Activated T-cell treated with anti-CD3 and anti-CD28 coated beads, Interleukin-2, amount 50 U/mL, for 4 hours (primary cell): ENCODE measurements around the gene NPAS2. TPM values are rescaled to one million over a fixed set of nuclear protein-coding genes. Genes with fewer than 3 reads are reported as not detected.

Experiments used
- ATAC-seq, 2 donors: fragments of 200-7000 bp; cut with Tn5 transposase; one replicate each; pipeline ENCODE4 v1.10.0; 2021
- DNase-seq: peaks from one replicate; pipeline ENCODE4 v3.0.0-alpha.2; 2020
- H3K27me3 Mint-ChIP-seq: one replicate; pipeline ENCODE4 v1.8.0; 2021; ENCODE audit warnings: low read depth, mixed read lengths
- H3K36me3 Mint-ChIP-seq: one replicate; pipeline ENCODE4 v1.8.0; 2022; ENCODE audit warnings: mixed read lengths; ENCODE audit not compliant: insufficient read depth
- H3K4me1 Mint-ChIP-seq: one replicate; pipeline ENCODE4 v1.8.0; 2021; ENCODE audit warnings: low read depth, mixed read lengths
- H3K4me3 Mint-ChIP-seq: one replicate; pipeline ENCODE4 v1.8.0; 2021; ENCODE audit warnings: mild to moderate bottlenecking, moderate library complexity, mixed read lengths
- H3K9me3 Mint-ChIP-seq: one replicate; pipeline ENCODE4 v1.8.0; 2021; ENCODE audit warnings: mixed read lengths
- total RNA-seq, 3 donors: library from RNA; stranded (reverse); gene quantifications; one replicate each; pipeline ENCODE4 v1.2.1, GENCODE V29; 2021

The NPAS2 gene
- total RNA-seq, 3 donors from 2014 or later = 4.8 to 14.6 (median 10.4) TPM

DNA sequence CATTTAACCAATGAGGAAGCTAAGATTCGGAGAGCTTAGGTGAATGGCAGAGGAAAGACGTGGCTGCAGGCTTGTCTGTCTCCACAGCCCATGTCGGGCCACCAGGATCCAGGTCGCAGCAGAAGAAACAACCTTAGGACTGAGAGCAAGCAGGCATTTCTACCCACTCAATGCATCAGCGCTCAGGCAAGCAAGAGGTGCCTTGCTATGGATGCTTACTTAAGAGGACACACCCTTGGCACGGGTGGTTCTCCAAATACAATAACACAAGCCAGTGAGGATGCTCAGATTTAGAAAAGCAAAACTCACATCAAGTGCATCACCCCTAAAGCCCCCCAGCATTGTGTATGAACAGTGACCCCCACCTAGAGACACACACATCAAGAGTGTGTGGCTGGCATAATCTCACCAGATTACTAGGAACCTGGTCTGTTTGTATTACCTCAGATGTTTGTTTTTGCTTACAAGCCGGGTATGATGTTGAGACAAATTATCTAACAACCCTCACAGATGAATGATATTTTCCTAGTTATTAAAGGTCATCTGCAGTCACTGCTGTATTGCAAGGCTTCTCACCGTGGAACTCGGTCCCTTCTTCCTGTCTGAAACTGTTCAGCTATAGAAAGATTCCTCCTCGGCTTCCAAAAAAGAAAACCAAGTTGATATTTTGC is 34.2 kb upstream of the NPAS2 start:
- no peak for ATAC-seq
- Mint-ChIP-seq H3K4me3 (no peak overlapping the region), H3K27me3 (no peaks in the 10 kb centered on the region), H3K4me1 (no peaks in the 10 kb centered on the region), H3K9me3 (peaks cover 6% of the 10 kb centered on the region), H3K36me3 (no peaks in the 10 kb centered on the region)
- DNase-seq = no peak

DNA sequence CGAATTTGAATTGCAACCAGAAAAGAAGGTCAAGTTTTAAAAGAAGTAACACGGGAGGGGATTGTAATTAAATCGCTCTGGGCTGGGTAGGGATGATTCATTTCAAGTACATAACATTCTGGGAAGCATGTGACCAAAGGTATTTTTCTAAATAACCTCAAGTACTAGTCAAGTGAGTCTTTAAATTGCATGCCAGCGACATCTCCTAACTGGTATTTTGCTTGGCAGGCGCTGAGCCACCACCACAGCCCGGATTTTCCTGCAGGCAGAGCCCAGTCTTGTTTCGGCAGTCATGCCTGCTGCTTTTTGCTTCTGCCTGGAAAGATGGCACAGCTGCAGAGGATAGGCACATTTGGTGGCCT is 33.7 kb upstream of the NPAS2 start:
- H3K27me3 Mint-ChIP-seq = no peaks in the 10 kb centered on the region
- peaks cover 6% of the 10 kb centered on the region for H3K9me3 Mint-ChIP-seq
- DNase-seq (no peak), ATAC-seq (no peak)
- no peak overlapping the region for H3K4me3 Mint-ChIP-seq
- H3K36me3 Mint-ChIP-seq = no peaks in the 10 kb centered on the region
- no peaks in the 10 kb centered on the region for H3K4me1 Mint-ChIP-seq

DNA sequence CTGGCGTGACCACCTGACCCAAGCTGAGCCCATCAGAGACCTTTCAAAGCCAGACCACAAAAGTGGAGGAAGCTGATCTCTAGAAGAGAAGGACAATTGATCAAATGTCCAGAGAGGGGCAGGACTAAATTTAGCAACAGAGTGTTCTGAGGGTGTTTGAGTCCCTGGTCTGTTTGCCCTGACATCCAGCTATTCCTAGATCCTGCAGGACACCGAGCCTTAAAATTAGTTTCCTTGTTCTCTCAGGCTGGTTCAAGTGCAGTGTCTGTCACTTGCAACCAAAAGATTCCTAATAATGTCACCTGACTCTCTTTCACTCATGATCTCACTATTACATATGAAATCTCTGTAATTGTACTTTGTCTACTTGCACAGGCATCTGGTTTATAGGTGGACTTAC is 33.0 kb upstream of the NPAS2 start:
- Mint-ChIP-seq H3K4me3 (no peak overlapping the region), H3K36me3 (no peaks in the 10 kb centered on the region), H3K9me3 (peaks cover 6% of the 10 kb centered on the region), H3K27me3 (no peaks in the 10 kb centered on the region), H3K4me1 (no peaks in the 10 kb centered on the region)
- no peak for DNase-seq
- ATAC-seq = no peak

DNA sequence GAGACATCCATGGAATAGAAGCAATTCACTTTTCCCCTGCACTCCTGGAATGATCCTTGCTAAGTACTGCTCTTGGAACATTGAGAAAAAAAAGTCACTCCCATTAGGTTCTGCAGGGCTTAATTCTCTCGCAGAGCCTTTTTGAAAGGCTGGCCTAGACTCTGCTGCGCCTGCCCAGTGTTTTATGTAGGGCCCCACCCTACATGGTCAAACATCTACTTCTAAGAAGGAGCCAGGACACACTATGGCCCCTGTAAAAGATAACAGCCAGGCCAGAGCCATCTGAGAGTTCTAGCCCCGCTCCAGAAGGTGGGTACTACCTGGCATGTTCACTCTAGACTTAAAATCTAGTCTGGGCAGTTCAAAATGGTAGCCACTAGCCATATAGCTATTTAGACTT is 30.6 kb upstream of the NPAS2 start:
- Mint-ChIP-seq H3K36me3 (no peaks in the 10 kb centered on the region), H3K9me3 (peaks cover 6% of the 10 kb centered on the region), H3K4me1 (no peaks in the 10 kb centered on the region), H3K4me3 (no peak overlapping the region), H3K27me3 (no peaks in the 10 kb centered on the region)
- ATAC-seq (no peak), DNase-seq (no peak)

DNA sequence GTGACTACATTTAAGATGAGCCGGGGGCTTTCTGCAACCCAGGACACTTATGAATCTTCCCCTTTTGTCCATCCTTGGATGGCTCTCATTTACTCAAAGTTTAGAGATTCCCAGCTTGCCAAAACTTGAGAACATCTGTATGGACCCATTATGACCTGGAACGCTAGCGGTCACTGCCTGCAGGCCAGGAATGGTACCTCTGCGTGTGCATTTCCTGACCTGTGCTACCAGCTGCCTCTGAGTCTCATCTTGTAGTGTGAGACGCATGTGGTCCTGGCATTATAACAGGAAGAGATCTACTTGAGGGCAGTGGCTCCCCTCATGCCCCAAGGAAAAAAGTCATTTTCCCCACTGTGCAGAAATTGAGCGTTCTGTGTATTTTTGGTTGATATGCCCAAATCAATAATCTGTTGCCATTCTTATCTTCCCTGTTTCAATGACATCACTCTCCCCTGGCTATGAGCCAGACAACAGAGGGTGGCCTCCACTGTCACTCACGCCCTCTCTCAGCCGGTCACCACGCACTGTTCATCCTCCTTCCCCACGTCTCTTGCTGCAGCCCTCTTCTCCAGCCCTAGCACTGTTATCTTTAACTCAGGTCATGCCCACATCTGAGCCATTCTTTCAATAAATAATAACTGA is 28.5 kb upstream of the NPAS2 start:
- ATAC-seq (no peak), DNase-seq (no peak)
- H3K4me3 Mint-ChIP-seq = no peak overlapping the region
- no peaks in the 10 kb centered on the region for H3K27me3 Mint-ChIP-seq
- H3K9me3 Mint-ChIP-seq = peaks cover 6% of the 10 kb centered on the region
- H3K36me3 Mint-ChIP-seq = no peaks in the 10 kb centered on the region
- no peaks in the 10 kb centered on the region for H3K4me1 Mint-ChIP-seq

DNA sequence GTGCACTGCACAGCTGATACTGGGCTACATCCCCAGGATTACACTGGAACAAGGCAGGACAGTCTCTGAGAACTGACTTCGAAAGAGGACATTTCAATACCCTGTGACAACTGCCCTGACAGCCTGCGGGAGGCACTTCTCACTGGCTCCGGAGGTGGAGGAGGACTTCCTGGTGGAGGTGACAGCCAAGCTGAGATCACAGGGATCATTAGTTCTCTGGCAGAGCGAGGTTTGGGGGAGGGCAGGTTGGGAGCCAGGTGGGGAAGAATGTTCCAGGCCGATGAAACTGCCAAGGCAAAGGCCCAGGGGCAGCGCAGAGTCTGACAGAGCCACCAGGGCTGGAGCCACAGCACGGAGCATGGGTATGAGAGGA is 28.0 kb upstream of the NPAS2 start:
- Mint-ChIP-seq H3K9me3 (peaks cover 6% of the 10 kb centered on the region), H3K4me3 (no peak overlapping the region), H3K27me3 (no peaks in the 10 kb centered on the region), H3K4me1 (no peaks in the 10 kb centered on the region), H3K36me3 (no peaks in the 10 kb centered on the region)
- DNase-seq (no peak), ATAC-seq (no peak)

DNA sequence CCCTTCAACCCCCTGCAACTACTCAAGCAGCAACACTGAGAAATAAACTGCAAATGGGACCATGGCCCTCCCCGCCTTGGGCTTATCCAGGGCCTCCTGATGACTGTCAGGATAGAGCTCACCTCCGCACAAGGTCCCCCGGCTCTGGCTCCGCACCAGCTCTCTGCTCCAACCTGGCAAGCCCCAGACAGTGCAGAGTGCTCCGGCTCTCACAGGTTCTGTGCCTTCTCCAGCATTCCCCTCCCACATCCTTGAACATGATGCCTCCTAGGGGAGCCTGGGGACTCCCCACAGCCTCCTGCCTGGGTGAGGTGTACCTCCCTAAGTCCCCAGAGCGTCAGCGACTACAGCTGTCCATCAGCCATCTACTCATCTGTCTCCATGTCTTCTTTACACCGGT is 26.7 kb upstream of the NPAS2 start:
- peaks cover under 1% of the 10 kb centered on the region for H3K9me3 Mint-ChIP-seq
- no peaks in the 10 kb centered on the region for H3K27me3 Mint-ChIP-seq
- H3K36me3 Mint-ChIP-seq = no peaks in the 10 kb centered on the region
- no peak overlapping the region for H3K4me3 Mint-ChIP-seq
- no peaks in the 10 kb centered on the region for H3K4me1 Mint-ChIP-seq
- ATAC-seq = no peak
- DNase-seq = no peak

DNA sequence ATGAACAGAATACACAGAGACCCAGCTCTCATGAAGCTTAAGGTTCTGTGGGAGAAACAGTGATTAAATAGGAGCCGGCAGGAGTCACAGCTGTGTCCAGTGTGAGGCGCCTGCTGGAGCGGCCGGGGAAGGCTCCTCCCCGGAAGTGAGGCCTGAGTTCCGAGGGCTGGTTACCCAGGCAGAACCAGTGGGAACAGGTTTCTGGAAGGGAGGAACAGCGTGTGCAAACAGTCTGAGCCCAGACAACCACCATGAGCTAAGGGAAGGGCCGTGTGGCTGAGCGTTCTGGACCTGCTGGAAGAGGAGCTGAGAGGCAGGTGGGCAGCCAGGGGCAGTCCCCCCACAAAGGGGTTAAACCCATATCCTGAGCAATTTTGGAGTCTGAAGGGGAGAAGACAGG is 26.0 kb upstream of the NPAS2 start:
- no peak for DNase-seq
- Mint-ChIP-seq H3K36me3 (no peaks in the 10 kb centered on the region), H3K9me3 (no peaks in the 10 kb centered on the region), H3K27me3 (no peaks in the 10 kb centered on the region), H3K4me3 (no peak overlapping the region), H3K4me1 (no peaks in the 10 kb centered on the region)
- ATAC-seq = no peak

DNA sequence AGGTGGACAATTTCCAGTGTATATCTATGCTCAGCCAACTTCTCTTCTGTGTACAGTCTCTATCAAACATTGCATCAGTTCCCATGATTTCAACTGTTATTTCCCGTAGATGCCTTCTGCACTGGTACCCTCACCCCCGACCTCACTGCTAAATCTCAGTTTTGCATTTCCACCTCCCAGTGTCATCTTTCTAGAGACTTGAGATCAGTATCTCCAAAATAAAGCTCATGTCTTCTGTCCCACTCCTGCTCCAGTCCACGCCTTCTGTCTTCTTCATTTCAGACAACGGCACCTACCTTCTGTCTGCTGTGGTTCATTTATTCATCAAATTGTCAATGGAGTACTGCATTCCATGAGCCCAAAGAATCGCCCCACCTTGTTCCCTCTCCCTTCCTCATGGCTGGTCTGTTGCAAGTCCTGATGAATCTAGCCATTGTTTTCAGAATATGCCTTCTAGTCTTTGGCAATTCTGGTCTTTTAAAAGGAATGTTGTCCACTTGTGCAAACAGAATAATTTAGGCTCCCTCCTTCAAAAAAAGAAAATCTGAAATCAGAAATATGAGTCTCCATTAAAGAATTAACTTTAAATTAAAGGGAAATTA is 23.3 kb upstream of the NPAS2 start:
- ATAC-seq (no peak), DNase-seq (no peak)
- Mint-ChIP-seq H3K36me3 (no peaks in the 10 kb centered on the region), H3K4me1 (no peaks in the 10 kb centered on the region), H3K9me3 (no peaks in the 10 kb centered on the region), H3K27me3 (no peaks in the 10 kb centered on the region), H3K4me3 (no peak overlapping the region)

DNA sequence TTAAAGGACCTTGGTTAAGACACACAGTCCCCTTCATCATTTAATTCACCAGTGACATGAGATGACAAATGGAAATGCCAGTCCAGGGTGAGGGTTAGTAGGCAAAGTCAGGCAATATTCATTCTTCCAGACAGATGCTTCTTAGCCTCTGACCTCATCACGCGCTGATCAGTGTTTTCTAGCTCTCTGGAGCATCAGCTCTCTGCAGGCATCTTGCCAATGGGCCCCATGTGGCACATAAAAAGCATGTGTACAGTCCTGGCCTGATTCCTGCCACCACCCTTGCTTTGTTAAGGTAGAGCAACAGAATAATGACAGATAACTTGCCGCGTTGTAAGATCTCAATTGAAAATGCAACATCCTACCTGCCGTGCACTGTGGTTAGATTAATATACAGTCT is 20.3 kb upstream of the NPAS2 start:
- Mint-ChIP-seq H3K36me3 (no peaks in the 10 kb centered on the region), H3K4me3 (no peak overlapping the region), H3K4me1 (no peaks in the 10 kb centered on the region), H3K27me3 (no peaks in the 10 kb centered on the region), H3K9me3 (no peaks in the 10 kb centered on the region)
- ATAC-seq (no peak), DNase-seq (no peak)

DNA sequence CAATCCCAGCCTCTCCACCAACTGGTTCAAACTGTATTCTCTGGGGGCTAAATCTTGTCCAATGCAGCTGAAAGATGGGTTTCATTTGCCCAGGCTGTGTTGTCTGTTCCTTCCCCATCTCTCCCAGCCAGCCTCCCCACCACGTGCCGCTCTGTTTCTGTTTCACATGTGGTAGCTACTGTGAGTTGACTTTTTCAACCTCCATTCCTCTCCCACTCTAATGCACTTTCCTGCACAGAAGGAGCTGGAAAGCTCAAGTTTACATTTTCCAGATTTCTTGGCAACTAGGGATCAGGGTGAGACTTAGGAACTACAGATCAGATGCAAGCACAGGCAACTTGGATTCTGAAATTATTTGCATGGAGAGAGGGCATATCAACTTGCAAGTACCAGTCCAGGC is 19.0 kb upstream of the NPAS2 start:
- no peaks in the 10 kb centered on the region for H3K27me3 Mint-ChIP-seq
- ATAC-seq = no peak
- no peaks in the 10 kb centered on the region for H3K4me1 Mint-ChIP-seq

DNA sequence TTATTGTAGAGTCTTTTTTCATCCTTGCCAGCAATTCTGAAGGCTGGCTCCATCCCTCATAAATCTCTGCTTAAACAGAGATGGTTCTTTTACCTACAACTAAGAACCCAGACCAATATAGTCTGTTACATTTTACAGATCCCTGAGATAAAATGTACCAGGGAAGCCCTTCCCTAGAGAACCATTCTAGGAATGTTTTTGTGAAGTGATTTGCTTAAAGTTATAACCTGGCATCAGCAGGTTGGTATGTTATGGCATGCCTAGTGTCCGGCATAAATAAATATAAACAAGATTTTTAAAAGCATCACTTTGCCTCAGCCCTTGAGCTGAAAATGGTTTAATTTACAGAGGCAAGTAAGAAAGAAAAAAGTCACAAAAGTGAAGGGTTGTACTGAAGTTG is 18.5 kb upstream of the NPAS2 start:
- ATAC-seq (no peak), DNase-seq (no peak)
- no peaks in the 10 kb centered on the region for H3K27me3 Mint-ChIP-seq
- H3K4me1 Mint-ChIP-seq = no peaks in the 10 kb centered on the region
- H3K4me3 Mint-ChIP-seq = no peak overlapping the region
- H3K36me3 Mint-ChIP-seq = no peaks in the 10 kb centered on the region
- H3K9me3 Mint-ChIP-seq = no peaks in the 10 kb centered on the region

More for the DNA sequence above, 19.0 kb upstream of the NPAS2 start:
- Mint-ChIP-seq H3K9me3 (no peaks in the 10 kb centered on the region), H3K4me3 (no peak overlapping the region), H3K36me3 (no peaks in the 10 kb centered on the region)
- DNase-seq = no peak

DNA sequence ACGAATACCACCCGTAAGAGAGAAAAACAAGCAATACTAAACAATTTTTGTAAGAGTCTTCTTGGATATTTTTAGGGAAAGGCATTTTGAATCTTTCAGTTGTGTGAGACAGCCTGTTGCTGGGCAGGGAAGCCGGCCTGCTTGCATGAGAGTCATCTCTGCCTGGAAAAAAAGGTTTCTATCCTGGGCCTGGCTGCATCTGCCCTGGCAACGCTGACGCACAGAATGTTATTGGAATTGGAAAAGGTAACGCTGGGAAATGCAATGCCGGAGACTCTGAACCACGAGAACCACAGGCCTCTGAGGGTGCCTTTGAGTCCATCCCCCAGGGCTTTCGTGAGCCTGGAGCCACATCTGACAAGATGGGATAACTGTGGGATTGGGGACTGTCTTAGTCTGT is 17.9 kb upstream of the NPAS2 start:
- no peaks in the 10 kb centered on the region for H3K27me3 Mint-ChIP-seq
- no peaks in the 10 kb centered on the region for H3K4me1 Mint-ChIP-seq
- no peaks in the 10 kb centered on the region for H3K9me3 Mint-ChIP-seq
- ATAC-seq (no peak), DNase-seq (no peak)
- H3K36me3 Mint-ChIP-seq = no peaks in the 10 kb centered on the region
- H3K4me3 Mint-ChIP-seq = no peak overlapping the region

DNA sequence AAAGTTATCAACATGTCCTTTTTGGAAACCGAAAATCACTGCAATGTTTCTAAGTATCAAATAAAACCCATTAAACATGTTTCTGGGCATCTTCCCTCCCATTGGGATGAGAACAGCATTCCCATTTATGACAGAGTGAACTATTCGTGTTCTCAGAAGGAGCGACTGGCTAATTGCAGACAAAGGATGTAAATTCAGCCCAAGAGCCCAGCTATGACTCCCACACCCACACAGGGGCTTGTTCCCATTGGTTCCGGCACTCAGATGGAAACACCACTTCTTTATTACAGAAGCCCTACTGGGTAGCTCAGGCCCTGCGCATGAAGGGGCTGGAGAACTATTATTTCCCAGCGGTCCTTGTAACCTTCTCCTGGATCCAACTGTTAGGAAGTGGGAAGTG is 16.6 kb upstream of the NPAS2 start:
- Mint-ChIP-seq H3K4me1 (no peaks in the 10 kb centered on the region), H3K4me3 (no peak overlapping the region), H3K36me3 (no peaks in the 10 kb centered on the region), H3K27me3 (peaks cover 3% of the 10 kb centered on the region), H3K9me3 (no peaks in the 10 kb centered on the region)
- no peak for DNase-seq
- ATAC-seq = no peak

DNA sequence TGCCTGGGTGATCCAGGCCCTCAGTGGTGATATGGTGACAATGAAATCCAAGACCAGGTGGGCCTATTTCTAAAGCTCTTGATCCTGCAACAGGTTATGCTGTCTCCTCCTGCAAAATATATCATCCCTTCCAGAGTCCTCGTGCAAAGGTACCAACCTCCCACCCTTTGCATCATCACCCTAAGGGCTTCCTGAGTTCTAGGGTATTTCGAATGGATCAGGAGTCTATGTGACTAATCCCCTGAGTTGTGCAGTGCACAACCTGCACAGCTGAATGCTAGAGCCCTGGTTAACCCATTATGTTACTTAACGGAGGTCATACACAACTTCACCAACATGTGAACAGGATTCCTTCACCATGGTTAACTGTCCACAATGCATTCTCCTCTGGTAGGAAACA is 13.4 kb upstream of the NPAS2 start:
- H3K4me3 Mint-ChIP-seq = no peak overlapping the region
- H3K36me3 Mint-ChIP-seq = no peaks in the 10 kb centered on the region
- peaks cover 3% of the 10 kb centered on the region for H3K27me3 Mint-ChIP-seq
- ATAC-seq (no peak), DNase-seq (no peak)
- no peaks in the 10 kb centered on the region for H3K9me3 Mint-ChIP-seq
- H3K4me1 Mint-ChIP-seq = peaks cover 1% of the 10 kb centered on the region
